Psoas muscle (tissue), 8 donors: ENCODE measurements around the gene DCC. TPM values are rescaled to one million over a fixed set of nuclear protein-coding genes. Genes with fewer than 3 reads are reported as not detected.

Experiments used
- ATAC-seq, 4 donors: fragments of 200-7000 bp; cut with Tn5 transposase; one replicate each; pipeline ENCODE4 v1.9.1; 2020; ENCODE audit warnings: moderate library complexity in 3 of 4, mild to moderate bottlenecking in 2 of 4
- DNase-seq, 2 donors: peaks; one replicate each; pipeline ENCODE4 v3.0.0-alpha.2; 2020
- H3K27ac ChIP-seq: fragments of 200-600 bp; one replicate; pipeline ENCODE4 v1.8.0; 2022
- H3K27me3 ChIP-seq, 3 donors: fragments of 200-600 bp in 1 of 3; one replicate each; pipeline versions ENCODE4 v1.6.1 to v1.8.0; 2013 to 2022; ENCODE audit warnings: low read length in 2 of 3, mild to moderate bottlenecking in 2 of 3, moderate library complexity in 1 of 3; ENCODE audit not compliant: insufficient read depth in 3 of 3
- H3K36me3 ChIP-seq, 2 donors: fragments of 200-600 bp in 1 of 2; one replicate each; pipeline versions ENCODE4 v1.6.1 to v1.8.0; 2013 to 2022; ENCODE audit warnings: low read depth in 1 of 2, mild to moderate bottlenecking in 1 of 2, moderate library complexity in 1 of 2; ENCODE audit not compliant: insufficient read depth in 1 of 2
- H3K4me1 ChIP-seq: fragments of 200-600 bp; one replicate; pipeline ENCODE4 v1.8.0; 2022
- H3K4me3 ChIP-seq: fragments of 200-600 bp; one replicate; pipeline ENCODE4 v1.8.0; 2022; ENCODE audit warnings: mild to moderate bottlenecking
- H3K9me3 ChIP-seq: fragments of 200-600 bp; one replicate; pipeline ENCODE4 v1.8.0; 2022
- WGBS, 3 donors: extraction: QIAGEN DNeasy Blood & Tissue Kit; methylation state at CpG; one replicate each; pipeline versions ENCODE4 v1.1.6 to v1.1.7; 2013; 5-methylcytosine and 5-hydroxymethylcytosine counted together
- intact Hi-C, 2 donors: fragments of 100-400 bp; cut with DNase I; formaldehyde crosslinking; loops; one replicate each; pipeline versions ENCODE4 v1.11.0 to v1.14.2; 2022
- polyA plus RNA-seq, 3 donors: library from polyadenylated mRNA; stranded (reverse); fragments of 200-250 nt; gene quantifications; one replicate each; pipeline ENCODE4 v1.2.3, GENCODE V29; 2013
- total RNA-seq, 4 donors: library from RNA; stranded (reverse); fragmentation: NEBNext Ultra II Directional in 2 of 4; extraction: Animal tissue kit (Norgen Biotek cat#: 25700) in 2 of 4; gene quantifications; one replicate each; pipeline versions ENCODE4 v1.2.1 to v1.2.4, GENCODE V29; 2021 to 2023
- TF ChIP-seq, protein P1 (sequence below): fragments of 200-600 bp; IDR thresholded peaks from one replicate; pipeline ENCODE4 v1.8.0; 2022; ENCODE audit warnings: antibody characterized with exemption
- donor health status: healthy with polysubstance abuse.
- donor health status: DM: no; HTN: no; CAD: no; lungs with moderate emphysema.
- donor health status: Bipolar disorder and iron deficiency.
- donor health status: healthy.
- donor health status: DM: yes; HTN: yes; CAD: no.
- donor health status: DM: no; HTN: no; CAD: no.
- donor health status: DM: no; HTN: no; CAD: no.
- donor health status: DM: yes; HTN: yes; CAD: no.

The DCC gene
- total and polyA plus RNA-seq, 7 donors, result 0.01 to 0.02 TPM; not detected in 5

DNA sequence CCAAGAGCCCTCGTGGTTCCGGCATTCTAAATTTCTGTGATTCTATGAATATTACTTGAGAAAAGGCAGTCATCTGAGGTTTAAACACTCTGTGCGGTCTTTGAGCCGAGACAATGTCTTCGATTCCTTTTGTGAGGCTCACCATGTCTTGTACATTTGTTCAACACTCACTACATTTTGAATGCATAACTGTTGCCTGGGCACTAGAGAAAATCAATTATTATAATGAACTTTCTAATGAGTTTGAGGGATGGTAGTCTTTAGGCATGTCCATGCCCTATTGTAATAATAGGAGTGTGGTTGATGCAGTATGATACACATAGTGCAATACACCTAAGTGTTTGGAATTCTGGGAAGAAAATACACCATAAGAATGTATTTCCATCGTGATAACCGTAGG, 1181.1 kb downstream of the DCC start:
- TF ChIP-seq, protein P1, sequence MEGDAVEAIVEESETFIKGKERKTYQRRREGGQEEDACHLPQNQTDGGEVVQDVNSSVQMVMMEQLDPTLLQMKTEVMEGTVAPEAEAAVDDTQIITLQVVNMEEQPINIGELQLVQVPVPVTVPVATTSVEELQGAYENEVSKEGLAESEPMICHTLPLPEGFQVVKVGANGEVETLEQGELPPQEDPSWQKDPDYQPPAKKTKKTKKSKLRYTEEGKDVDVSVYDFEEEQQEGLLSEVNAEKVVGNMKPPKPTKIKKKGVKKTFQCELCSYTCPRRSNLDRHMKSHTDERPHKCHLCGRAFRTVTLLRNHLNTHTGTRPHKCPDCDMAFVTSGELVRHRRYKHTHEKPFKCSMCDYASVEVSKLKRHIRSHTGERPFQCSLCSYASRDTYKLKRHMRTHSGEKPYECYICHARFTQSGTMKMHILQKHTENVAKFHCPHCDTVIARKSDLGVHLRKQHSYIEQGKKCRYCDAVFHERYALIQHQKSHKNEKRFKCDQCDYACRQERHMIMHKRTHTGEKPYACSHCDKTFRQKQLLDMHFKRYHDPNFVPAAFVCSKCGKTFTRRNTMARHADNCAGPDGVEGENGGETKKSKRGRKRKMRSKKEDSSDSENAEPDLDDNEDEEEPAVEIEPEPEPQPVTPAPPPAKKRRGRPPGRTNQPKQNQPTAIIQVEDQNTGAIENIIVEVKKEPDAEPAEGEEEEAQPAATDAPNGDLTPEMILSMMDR, result no peak
- no peaks in the 10 kb centered on the region for H3K4me1 ChIP-seq
- 78 to 85% (median 85%) methylated on average over 7 of the region's 7 CpGs for WGBS, 3 donors
- H3K27me3 ChIP-seq, result no peaks in the 10 kb centered on the region
- intact Hi-C loops, result no loop called here
- no peaks in the 10 kb centered on the region for H3K36me3 ChIP-seq
- H3K9me3 ChIP-seq, result peaks cover 5% of the 10 kb centered on the region
- DNase-seq (no peak), ATAC-seq (no peak)
- H3K27ac ChIP-seq, result no peak overlapping the region
- H3K4me3 ChIP-seq, result no peak overlapping the region

DNA sequence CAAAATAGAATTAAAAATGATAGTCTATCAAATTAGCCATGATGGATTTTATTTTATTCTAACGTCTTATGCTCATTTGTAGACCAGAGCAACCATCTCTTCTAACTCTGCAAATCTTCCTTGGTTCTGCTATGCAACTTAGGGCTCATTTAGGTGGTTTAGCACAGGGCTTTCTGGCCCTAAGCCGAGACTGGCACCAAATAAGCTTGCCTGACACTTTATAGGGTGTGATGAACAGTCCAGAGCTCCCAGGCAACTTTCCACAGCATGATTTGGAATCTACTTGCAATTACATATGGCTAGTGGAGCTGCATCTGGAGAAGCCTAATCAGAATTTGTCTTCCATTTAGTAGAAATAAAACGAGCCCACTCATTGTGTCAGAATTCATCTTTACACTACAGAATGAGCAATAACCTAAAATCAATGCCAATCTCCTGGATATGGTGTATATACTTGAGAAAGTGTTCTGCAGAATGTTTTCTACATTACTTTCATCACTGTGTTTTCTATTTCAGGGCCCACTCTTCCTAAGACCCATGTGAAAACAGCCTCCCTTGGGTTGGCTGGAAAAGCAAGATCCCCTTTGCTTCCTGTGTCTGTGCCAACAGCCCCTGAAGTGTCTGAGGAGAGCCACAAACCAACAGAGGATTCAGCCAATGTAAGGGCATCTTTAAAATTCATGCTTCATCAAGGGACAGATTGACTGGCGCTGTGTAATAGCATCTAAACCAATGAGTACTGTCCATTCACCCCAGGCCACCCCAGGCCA, 1186.3 kb downstream of the DCC start:
- DNase-seq (no peak), ATAC-seq (no peak)
- WGBS, 3 donors, result 66 to 68% (median 68%) methylated on average over 4 of the region's 4 CpGs
- peaks cover 5% of the 10 kb centered on the region for H3K9me3 ChIP-seq
- no peak overlapping the region for H3K4me3 ChIP-seq
- TF ChIP-seq, protein P1, result no peak
- H3K4me1 ChIP-seq, result no peaks in the 10 kb centered on the region
- H3K27ac ChIP-seq, result no peak overlapping the region
- intact Hi-C loops, result no loop called here
- no peaks in the 10 kb centered on the region for H3K27me3 ChIP-seq
- no peaks in the 10 kb centered on the region for H3K36me3 ChIP-seq

DNA sequence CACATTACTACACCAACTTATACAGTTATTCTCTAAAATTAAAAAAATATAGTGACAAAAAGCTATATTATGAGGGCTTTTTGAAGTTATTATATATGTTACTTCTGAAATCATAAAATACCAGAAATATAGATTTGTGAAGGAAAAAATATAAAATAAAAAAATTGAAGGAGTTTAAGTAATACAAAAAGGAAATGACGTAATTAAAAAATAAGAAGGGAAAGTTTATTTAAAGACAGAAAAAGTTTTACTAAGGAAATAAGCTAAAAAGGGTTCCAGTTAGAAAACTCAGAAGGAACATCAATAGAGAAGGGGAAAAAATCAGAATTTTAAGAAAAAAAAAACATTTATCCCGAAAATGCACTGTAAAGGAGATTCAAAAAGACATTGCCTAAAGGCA, 1187.4 kb downstream of the DCC start:
- no peak for ATAC-seq
- H3K27me3 ChIP-seq, result no peaks in the 10 kb centered on the region
- 82 to 83% (median 82%) methylated on average over 2 of the region's 2 CpGs for WGBS, 3 donors
- no peak for DNase-seq
- no peak overlapping the region for H3K27ac ChIP-seq
- H3K4me3 ChIP-seq, result no peak overlapping the region
- peaks cover 5% of the 10 kb centered on the region for H3K9me3 ChIP-seq
- no peaks in the 10 kb centered on the region for H3K4me1 ChIP-seq
- TF ChIP-seq, protein P1, result no peak
- intact Hi-C loops, result no loop called here
- H3K36me3 ChIP-seq, result no peaks in the 10 kb centered on the region

DNA sequence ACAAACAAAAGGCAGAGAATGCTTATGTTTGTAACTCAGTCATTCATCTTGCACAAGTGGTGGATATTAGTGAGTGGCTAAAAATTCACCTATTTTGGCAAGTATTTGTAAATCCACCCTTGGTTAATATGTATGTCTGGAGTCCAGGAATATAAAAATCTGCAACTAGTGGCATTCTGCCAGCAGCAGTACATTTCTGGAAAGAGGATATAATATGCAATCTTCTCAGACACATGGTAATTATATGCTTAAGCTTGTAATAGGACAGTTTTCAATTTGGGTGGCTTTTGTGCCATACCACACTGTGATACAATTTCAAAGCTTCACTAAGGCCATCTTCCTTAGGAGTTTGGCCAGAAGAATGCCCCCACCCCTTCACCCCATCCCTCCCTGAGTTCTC, 1191.2 kb downstream of the DCC start:
- no peaks in the 10 kb centered on the region for H3K4me1 ChIP-seq
- no peak overlapping the region for H3K27ac ChIP-seq
- DNase-seq (no peak), ATAC-seq (no peak)
- no peaks in the 10 kb centered on the region for H3K36me3 ChIP-seq
- no peak overlapping the region for H3K4me3 ChIP-seq
- TF ChIP-seq, protein P1, result no peak
- no peaks in the 10 kb centered on the region for H3K9me3 ChIP-seq
- intact Hi-C loops, result no loop called here
- H3K27me3 ChIP-seq, result no peaks in the 10 kb centered on the region

DNA sequence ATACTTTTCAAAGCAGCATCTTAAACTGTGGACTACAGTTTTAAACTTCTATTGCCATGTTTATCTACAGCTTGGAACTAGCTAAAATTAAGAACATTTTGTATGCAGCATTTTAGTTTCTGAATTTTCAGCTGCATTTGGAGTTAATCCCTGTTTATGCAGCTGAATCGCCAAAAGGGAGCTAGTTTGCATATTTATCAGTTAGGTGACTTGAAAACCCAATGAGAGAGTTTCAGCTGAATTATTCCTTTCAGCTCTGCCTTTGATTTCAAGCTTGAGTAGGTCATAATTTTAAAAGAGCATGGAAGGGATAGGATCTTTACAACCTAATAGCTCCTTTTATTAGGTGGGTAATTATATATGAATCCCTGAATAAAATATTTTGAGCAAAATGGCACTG, 1191.9 kb downstream of the DCC start:
- intact Hi-C loops, result no loop called here
- Histone ChIP-seq H3K4me3 (no peak overlapping the region), H3K9me3 (no peaks in the 10 kb centered on the region), H3K4me1 (no peaks in the 10 kb centered on the region), H3K27ac (no peak overlapping the region), H3K27me3 (no peaks in the 10 kb centered on the region), H3K36me3 (no peaks in the 10 kb centered on the region)
- WGBS, 3 donors, result 49 to 62% (median 57%) methylated on average over 1 of the region's 1 CpG
- ATAC-seq (no peak), DNase-seq (no peak)
- TF ChIP-seq, protein P1, result no peak
